GM18508 (cell line): ENCODE results near the gene LCORL.
"Not testable (repeated sequence)": the region's sequence is repeated elsewhere in the genome, so short reads cannot be mapped to it uniquely, and the experiment has no call there.

Experiments used
- ATAC-seq: cut with Tn5 transposase; IDR thresholded peaks from one replicate; pipeline ENCODE4 v1.9.1; 2021; ENCODE audit warnings: moderate number of reproducible peaks; ENCODE audit not compliant: insufficient read depth, unreplicated experiment

Gene LCORL

DNA sequence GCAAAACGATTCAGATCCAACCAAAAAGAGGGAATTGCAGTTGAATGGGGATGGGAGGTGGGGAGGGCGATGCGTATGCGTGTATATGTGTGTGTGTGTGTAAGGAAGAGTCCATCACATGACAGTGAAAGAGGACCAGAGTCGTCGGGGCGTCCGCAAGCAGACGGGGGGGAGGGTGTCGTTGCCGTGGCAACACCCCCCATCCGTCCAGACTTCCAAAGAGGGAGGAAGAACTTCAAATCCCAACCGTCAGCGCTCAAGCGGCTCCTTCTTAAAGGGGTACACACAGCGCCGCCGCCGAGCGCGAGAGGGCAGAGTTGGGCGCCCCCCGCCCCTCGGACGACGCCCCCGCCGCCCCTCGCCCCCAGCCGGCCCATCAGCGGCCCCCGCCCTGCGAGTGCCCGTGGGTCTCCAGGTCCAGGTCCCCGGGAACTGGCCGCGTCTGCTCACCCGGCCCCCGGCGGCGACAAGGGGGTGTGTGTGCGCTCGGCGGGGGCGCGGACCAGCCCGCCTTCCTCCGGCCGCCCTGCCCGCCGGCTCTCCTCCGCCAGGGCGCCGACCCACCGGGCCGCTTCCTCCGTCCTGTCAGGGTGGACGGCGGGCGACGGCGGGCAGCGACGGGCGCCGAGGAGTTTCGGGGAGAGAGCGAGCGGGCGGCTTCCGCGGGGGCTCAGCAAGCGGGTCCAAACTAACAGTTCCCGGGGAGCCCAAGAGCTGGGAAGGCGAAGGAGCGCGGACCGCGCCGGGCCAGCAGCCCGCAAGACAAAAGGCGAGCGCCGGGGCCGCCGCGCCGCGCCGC, 685 bp downstream of the LCORL start:
- no peak for ATAC-seq

DNA sequence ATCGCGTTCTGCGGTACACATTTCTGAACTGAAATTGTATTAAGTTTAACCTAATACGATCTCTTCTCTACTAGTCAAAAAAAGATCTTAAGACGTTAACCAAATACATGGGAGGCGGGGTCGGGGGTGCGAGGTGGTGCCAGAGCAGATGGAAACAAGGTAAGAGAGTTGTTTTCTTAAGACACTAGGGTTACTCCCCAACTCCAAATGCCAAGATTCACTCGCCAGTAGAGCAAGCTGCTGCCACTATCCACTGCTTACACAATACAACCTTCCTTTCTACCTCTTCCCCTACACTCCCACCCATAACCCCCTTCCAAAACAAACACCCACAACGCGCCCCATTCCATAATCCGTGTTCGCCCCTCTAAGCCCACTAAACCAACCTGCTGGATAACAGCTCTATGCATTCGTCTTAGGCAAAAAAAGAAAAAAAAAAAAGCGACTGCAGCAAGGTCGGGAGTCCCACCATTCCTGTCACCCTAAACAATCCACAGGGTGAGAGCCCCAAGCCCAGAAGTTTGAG, 1.3 kb downstream of the LCORL start:
- ATAC-seq = no peak

DNA sequence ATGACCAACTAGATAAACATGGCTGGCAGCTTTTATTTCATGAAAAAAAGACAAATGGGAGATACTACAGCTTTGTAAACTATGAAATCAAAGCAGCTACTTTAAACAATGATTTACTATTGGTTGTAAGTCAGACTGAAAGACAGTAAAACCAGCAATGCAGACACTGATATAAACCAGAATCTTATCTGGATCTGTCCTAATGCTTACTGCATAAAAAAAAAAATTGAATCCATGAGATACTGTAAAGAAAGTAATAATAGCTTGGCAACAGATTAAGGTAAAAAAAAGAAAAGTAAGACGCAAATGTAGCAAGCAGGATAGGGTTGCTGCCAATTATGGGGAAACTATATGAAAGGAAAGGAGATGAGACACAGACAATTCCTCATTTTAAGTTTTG, 7.3 kb downstream of the LCORL start:
- ATAC-seq = no peak

DNA sequence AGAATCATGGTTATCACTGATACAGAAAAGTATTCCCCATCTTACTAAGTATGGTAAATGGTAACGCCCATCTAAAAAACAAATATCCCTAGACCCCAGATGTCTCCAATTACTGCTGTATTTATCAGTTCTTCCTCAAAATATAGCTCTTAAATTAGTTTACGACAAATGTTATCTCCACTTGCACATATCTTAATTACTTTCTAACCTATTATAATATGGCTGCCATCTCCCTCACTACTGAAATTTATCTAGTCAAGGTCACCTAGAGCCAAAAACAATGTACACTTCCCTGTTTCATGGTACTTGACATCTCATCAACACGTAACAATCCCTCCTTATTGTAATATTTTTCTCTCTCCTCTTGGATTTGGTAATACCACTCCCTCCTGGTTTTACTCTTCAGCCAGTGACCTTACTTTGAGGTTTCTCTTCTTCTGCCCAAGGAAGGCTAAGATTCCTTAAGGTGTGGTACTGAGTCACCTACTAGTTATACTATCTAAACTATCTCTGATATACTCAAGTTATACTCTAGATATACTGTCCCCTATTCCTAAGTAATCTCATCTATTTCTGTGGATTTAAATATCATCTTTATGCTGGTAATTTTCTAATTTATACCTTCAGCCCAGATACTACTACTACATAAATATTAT, 8.6 kb downstream of the LCORL start:
- no peak for ATAC-seq

DNA sequence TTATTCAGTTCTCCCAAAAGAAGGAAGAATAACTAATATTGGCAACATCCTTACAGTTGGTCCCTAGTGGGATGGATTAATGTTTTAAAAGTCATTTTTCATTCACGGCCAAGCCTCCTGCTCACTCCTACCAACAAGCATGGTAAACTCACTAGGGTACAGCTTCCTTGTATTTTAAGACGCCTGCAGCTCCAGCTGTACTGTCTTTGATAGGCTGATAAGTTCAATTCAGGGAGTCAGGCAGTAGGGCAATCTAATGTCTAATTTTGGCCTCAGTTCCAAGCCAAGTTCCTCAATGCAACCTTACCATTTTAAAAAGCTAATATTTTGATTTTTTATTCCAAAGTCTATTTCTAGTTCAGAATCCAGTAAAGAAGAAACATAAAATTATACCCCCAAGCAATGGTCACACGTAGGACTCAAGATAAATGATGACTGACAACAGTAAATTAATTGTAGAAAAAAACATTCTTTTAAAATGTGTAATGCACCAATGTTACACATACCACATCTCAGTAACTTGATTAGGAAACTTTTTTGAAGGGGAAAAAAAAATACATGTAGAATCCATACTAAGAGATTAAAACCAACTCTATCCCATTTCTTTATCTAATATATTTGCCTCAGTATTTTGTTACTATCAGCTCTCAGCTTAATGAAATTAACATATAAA, 9.3 kb downstream of the LCORL start:
- no peak for ATAC-seq

DNA sequence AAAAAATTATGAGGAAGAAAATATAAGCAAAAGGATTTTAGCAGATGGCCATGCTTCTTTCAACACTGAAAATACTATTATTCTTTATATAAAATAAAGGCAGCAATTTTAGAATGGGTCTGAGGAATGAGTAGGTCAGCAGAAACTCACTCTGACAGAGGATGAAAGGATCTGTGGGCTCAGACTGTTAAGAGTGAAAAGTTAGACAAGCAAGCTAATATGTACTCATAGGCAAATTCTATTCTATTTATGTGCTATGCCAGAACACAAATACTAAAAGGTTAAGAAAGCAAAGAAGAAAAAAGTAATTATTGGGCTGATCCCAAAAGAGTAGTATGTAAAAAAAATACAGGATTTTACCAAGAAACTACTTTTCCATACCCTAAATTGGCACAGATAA, 13.9 kb downstream of the LCORL start:
- no peak for ATAC-seq

DNA sequence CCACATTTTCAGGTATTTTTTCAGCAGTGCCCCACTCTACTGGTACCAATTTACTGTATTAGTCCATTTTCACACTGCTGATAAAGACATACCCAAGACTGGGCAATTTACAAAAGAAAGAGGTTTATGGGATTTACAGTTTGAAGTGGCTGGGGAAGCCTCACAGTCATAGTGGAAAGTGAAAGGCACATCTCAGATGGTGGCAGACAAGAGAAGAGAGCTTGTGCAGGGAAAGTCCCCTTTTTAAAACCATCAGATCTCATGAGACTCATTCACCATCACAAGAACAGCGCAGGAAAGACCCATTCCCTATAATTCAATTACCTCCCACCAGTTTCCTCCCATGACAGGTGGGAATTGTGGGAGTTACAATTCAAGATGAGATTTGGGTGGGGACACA, 15.1 kb downstream of the LCORL start:
- ATAC-seq = not testable (repeated sequence)

DNA sequence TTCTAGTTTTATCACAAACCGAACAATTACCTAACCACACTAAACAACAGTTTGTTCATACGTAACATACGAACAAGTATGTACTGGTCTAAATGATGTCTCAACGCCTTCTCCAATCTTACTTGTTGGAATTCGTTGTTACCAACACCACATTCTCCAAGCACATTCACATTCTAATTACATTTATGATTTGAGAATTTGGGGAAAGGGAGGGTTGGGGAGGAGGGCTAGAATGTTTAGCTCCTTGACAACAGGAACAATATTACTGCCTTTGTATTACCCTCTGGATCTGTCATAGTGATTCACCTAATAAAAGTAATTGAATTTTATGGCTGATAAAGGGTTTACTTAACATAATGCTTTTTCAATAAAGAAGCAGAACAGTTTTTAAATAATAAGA, 24.4 kb downstream of the LCORL start:
- ATAC-seq = no peak

DNA sequence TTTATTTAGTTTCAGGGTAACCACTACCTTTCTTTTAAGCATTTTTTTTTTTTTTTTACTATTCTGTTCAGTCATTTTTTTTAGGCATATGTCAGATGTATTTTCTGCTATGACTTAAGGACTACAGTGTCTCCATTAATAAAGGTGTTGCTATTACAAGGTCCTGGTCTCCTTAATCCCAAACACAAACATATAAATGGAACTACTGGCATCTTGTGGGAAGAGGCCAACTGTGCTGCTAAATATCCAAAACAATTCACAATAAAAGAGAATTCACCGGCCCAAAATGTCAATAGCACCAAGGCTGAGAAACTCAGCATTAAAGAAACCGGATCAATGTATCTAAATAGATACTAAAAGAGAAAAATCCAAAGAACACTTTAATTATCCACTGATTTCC, 26.4 kb downstream of the LCORL start:
- no peak for ATAC-seq

DNA sequence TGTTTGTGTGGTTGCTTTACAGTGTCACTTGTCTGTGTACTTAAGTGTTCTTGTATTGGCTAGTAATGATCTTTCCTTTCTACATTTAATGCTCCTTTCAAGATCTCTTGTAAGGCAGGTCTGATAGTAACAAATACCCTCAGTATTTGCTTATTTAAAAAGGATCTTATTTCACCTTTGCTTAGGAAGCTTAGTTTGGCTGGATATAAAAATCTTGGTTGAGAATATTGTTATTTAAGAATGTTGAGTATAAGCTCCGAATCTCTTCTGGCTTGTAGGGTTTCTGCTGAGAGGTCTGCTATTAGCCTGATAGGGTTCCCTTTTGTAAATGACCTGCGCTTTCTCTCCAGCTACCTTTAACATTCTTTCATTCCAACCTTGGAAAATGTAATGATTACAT, 35.7 kb downstream of the LCORL start:
- ATAC-seq = no peak

DNA sequence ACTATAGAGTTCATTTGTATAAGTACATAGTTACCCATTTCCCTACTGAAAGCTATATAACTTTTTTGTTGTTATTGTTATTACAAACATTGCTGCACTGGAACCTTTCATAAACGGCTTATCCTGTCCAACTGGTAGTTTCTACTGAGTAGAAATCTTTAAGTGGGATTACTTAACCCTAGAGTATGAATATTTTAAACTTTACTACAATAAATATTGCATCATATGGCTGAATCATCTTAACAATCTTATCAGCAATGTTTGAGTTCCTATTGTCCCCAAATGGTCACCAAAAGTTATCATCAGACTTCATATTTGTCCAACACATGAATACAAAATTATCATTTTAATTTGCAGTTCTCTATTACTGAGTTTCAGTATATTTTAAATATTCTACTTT, 40.5 kb downstream of the LCORL start:
- no peak for ATAC-seq

DNA sequence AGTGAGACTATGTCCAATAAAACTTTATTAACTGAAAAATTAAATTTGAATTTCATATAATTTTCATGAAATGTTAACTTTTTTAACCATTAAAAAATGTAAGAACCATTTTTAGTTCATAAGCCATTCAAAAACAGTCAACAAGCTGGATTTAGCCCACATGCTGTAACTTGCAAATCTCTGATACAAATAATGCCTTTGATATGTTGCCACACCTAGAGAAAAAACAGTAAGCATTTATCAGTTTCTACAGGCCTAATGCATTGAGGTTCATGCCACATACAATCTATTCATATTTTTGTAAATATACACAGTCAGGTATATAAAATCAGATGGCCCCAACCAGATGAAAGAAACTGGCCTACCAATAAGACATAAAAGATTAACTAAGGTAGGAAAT, 52.8 kb downstream of the LCORL start:
- ATAC-seq = no peak

DNA sequence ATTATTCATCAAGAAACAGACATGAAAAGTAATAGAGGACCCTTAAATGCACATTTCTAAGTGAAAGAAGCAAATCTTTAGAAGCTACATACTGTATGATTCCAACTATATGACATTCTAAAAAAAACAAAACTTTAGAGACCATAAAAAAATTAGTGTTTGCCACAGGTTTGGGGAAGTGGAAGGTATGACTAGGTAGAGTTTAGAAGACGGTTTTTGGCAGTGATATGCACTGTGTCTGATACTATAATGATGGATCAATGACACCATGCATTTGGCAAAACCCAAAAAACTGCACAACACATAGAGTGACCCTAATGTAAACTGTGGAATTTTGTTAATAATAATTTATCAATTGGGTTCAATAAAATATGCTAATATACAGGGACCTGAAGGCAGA, 54.5 kb downstream of the LCORL start:
- ATAC-seq = no peak

DNA sequence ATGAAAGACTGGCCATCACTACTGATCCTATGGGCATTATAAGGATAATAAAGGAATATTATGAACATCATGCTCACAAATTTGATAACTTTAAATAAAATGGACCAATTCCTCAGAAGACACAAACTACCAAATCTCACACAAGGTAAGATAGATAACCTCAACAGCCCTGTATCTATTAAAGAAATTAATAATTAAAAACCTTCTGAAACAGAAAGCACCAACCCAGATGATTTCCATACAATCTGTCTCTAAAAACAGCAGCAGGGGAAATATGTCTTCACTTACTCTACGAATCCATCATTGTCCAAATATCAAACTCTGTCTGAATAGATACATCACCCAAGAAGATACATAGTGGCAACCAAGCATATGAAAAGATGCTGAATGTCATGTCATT, 55.2 kb downstream of the LCORL start:
- ATAC-seq = no peak

DNA sequence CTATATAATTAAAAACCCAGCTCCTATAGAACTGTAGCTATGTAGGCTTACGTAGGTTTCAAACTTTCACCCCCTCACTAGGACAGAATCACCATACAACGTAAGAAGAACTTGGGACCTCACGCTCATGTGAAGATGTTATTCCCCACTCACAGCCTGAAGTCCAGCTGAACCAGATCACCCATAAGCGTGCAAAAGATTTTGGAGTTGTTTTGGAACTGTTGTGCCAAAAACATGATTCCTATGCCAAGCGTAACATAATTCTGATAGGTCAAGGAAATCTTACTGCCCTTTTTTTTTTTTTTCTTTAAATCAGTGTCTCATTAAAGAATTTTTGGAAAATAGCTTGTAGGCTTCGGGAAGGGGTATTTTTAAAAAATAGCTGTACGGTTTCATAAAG, 57.0 kb downstream of the LCORL start:
- ATAC-seq = no peak

DNA sequence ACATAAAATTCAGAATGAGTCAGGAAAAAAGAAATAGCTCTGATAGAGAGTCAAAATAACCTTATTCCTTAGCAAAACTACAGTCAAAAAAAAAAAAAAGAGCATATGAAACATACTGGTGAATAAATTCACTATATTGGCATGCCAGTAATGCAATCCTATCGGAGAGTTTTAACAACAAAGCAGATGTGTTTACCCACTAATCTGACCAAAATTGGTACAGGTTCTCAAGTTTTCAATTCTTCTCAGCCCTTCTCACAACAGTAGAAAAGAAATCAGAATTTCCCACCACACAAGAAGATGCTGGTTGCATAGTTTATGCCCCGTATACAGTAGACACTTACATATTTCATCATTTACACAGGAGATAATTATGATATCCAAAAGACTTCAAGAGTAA, 59.4 kb downstream of the LCORL start:
- no peak for ATAC-seq

DNA sequence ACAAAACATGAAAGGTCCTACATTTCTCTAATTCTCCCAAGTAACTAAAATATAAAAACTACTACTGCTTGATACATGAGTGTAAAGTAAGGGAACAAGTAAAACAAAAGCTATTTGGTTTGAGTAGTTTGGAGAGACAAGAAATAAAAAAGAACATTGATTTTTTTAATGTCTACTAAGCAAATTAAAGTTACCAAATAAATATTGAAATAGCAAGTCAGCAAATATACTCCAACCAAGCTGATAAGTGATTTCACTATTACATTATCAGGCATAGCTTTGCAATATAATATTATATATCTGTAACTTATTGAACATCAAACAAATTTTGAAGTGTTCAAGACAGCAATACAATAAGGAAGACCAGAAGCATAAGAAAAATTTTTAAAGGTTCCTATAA, 60.3 kb downstream of the LCORL start:
- ATAC-seq = no peak

DNA sequence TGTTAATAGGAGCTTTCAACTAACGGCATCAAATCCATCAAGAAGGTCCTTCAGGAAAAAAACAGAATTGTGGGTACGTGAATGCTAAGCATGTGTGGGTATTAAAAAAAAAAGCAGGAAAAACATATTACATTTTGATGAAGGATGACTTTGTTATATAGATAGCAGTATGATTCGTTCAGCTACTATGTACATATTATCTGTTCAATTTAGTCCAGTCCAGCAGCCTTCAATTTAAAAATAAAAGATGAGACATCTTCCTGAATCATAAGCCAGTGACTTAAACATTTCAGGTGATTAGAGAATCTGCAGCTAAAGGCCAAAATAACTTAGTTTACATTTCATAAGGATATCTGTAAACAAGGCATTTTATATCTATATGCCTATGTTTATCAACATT, 63.4 kb downstream of the LCORL start:
- no peak for ATAC-seq

DNA sequence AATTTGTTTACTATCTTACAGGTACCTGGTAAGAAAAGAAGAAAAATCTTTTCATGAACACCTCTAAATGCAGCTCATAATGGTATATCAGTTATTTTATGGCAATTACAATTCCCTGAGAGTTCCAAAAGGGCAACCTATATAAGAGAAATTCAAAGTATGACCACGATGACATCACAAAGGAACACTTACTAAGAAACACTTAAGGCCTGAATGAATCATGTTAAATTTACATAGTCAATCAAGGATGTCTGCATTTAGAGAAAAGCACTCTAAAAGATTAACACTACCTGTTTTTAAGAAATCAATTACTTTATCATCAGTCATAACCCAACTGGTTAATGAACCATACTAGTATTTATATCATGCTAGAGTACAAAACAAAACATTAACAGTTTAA, 63.9 kb downstream of the LCORL start:
- no peak for ATAC-seq

DNA sequence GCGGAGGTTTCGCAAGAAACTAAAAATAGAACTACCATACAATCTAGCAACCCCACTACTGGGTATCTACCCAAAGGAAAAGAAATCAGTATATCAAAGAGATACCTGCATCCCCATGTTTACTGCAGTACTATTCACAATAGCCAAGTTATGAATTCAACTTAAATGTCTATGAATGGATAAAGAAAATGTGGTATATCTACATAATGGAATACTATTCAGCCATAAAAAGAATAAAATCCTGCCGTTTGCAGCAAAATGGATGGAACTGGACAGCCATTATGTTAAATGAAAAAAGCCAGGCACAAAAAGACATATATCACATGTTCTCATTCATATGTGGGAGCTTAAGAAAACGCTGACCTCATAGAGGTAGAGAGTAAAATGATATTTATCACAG, 65.3 kb downstream of the LCORL start:
- no peak for ATAC-seq

DNA sequence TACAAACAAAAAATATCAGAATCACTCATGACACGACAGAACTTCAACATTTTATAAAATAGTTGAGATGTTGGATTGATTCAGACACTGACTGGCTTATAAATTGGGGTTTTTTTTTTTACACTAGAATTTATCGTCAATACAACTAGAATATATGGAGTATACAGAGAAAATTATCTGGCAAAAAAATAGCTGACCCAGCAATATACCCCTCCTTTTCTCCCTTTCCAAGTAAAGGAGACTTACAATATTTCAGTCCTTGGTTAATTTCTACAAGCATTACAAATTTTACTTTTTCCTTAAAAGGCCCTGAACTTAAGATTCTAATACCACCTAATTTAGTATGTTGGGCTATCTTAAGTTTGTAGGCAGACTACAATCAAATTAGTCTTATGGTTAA, 76.3 kb downstream of the LCORL start:
- no peak for ATAC-seq
